NCI-H526 treated with DMSO at 0.1 percent for 48 hours (cell line): ENCODE results near the gene ATP6V1C2.
"Not testable (repeated sequence)": the region's sequence is repeated elsewhere in the genome, so short reads cannot be mapped to it uniquely, and the experiment has no call there.

Experiments
- DNase-seq: peaks from one replicate; lab custom pipeline; 2025; lab: John Stamatoyannopoulos, UW

ATP6V1C2 gene

GRCh38 chr2:10786240-10786982 lies 65.0 kb downstream of the ATP6V1C2 start:
- DNase-seq: no peak

- DNase-seq: peak; percentile 7
Observed at GRCh38 chr2:10787176-10787968, 65.9 kb downstream of the ATP6V1C2 start.

- DNase-seq: no peak
Observed at GRCh38 chr2:10788855-10789254, 67.4 kb downstream of the ATP6V1C2 start.

GRCh38 chr2:10790228-10790973 lies 69.0 kb downstream of the ATP6V1C2 start:
- DNase-seq: no peak

GRCh38 chr2:10792001-10792634 lies 70.7 kb downstream of the ATP6V1C2 start:
- no peak for DNase-seq

GRCh38 chr2:10792660-10793400 lies 71.4 kb downstream of the ATP6V1C2 start:
- no peak for DNase-seq

- DNase-seq: no peak
Observed at GRCh38 chr2:10793816-10794215, 72.4 kb downstream of the ATP6V1C2 start.

GRCh38 chr2:10794876-10795275 lies 73.4 kb downstream of the ATP6V1C2 start:
- DNase-seq: no peak

- no peak for DNase-seq
Observed at GRCh38 chr2:10795508-10796046, 74.1 kb downstream of the ATP6V1C2 start.

GRCh38 chr2:10796703-10797102 lies 75.3 kb downstream of the ATP6V1C2 start:
- no peak for DNase-seq

- no peak for DNase-seq
Observed at GRCh38 chr2:10798783-10799182, 77.4 kb downstream of the ATP6V1C2 start.

- DNase-seq: no peak
Observed at GRCh38 chr2:10800163-10800562, 78.7 kb downstream of the ATP6V1C2 start.

- no peak for DNase-seq
Observed at GRCh38 chr2:10802657-10803056, 81.2 kb downstream of the ATP6V1C2 start.

GRCh38 chr2:10805990-10806389 lies 84.6 kb downstream of the ATP6V1C2 start:
- DNase-seq: not testable (repeated sequence)

- DNase-seq: no peak
Observed at GRCh38 chr2:10806543-10806942, 85.1 kb downstream of the ATP6V1C2 start.

GRCh38 chr2:10810202-10811161 lies 89.1 kb downstream of the ATP6V1C2 start:
- DNase-seq: no peak

- DNase-seq: no peak
Observed at GRCh38 chr2:10811517-10811916, 90.1 kb downstream of the ATP6V1C2 start.

GRCh38 chr2:10812362-10813162 lies 91.1 kb downstream of the ATP6V1C2 start, which contains the start of gene PDIA6:
Gene PDIA6 (minus strand): TSS chr2:10812785. CDS start chr2:10812696, 89 bp downstream.
- peak; percentile 91 for DNase-seq
